Stimulated activated CD8-positive, alpha-beta memory T cell treated with anti-CD3 and anti-CD28 coated beads, Interleukin-15, amount 100 ng/mL, for 24 hours (primary cell): Measurements from ENCODE around the gene TUBGCP4.
"Not testable (repeated sequence)": the region's sequence is repeated elsewhere in the genome, so short reads cannot be mapped to it uniquely, and the experiment has no call there.

ENCODE experiments used
- DNase-seq: peaks from one replicate; pipeline ENCODE4 v3.0.0-alpha.2; 2020; ENCODE audit warnings: low read depth

The TUBGCP4 gene

GRCh38 chr15:43370975-43371974 is at the start of gene TUBGCP4, which contains the start of gene ZSCAN29:
Gene TUBGCP4 (plus strand): TSS chr15:43371101. CDS start chr15:43371355, 254 bp downstream.
Gene ZSCAN29 (minus strand): TSS chr15:43371043. CDS start chr15:43369913, 1,130 bp downstream.
- DNase-seq: peak; percentile 59

GRCh38 chr15:43325039-43325684 is 45.7 kb upstream of the TUBGCP4 start:
- no peak for DNase-seq

GRCh38 chr15:43329217-43329959 is 41.5 kb upstream of the TUBGCP4 start:
- DNase-seq: no peak

- peak; percentile 74 for DNase-seq
Observed at GRCh38 chr15:43329960-43330779, 40.7 kb upstream of the TUBGCP4 start, which contains the start of gene LCMT2. Gene LCMT2 (minus strand): TSS chr15:43330573. CDS start chr15:43330489, 84 bp downstream.

- no peak for DNase-seq
Observed at GRCh38 chr15:43330780-43331087, 40.2 kb upstream of the TUBGCP4 start.

GRCh38 chr15:43346305-43346704 is 24.6 kb upstream of the TUBGCP4 start:
- no peak for DNase-seq

GRCh38 chr15:43347114-43347513 is 23.8 kb upstream of the TUBGCP4 start:
- DNase-seq: no peak

- DNase-seq: no peak
Observed at GRCh38 chr15:43352693-43353382, 18.1 kb upstream of the TUBGCP4 start.

GRCh38 chr15:43360821-43361220 is 10.1 kb upstream of the TUBGCP4 start:
- no peak for DNase-seq

GRCh38 chr15:43361313-43361903 is 9.5 kb upstream of the TUBGCP4 start:
- no peak for DNase-seq

- no peak for DNase-seq
Observed at GRCh38 chr15:43370310-43370974, 459 bp upstream of the TUBGCP4 start.

- no peak for DNase-seq
Observed at GRCh38 chr15:43376017-43376705, 5.3 kb downstream of the TUBGCP4 start.

GRCh38 chr15:43378601-43379000 is 7.7 kb downstream of the TUBGCP4 start:
- DNase-seq: no peak

GRCh38 chr15:43382310-43382709 is 11.4 kb downstream of the TUBGCP4 start:
- DNase-seq: no peak

- no peak for DNase-seq
Observed at GRCh38 chr15:43383070-43383469, 12.2 kb downstream of the TUBGCP4 start.

- DNase-seq: no peak
Observed at GRCh38 chr15:43390723-43391122, 19.8 kb downstream of the TUBGCP4 start.

GRCh38 chr15:43393592-43393991 is 22.7 kb downstream of the TUBGCP4 start:
- not testable (repeated sequence) for DNase-seq

- no peak for DNase-seq
Observed at GRCh38 chr15:43402255-43402654, 31.4 kb downstream of the TUBGCP4 start.

- DNase-seq: no peak
Observed at GRCh38 chr15:43403616-43404015, 32.7 kb downstream of the TUBGCP4 start.
